Measurements from ENCODE around the gene DOC2A.

DNA sequence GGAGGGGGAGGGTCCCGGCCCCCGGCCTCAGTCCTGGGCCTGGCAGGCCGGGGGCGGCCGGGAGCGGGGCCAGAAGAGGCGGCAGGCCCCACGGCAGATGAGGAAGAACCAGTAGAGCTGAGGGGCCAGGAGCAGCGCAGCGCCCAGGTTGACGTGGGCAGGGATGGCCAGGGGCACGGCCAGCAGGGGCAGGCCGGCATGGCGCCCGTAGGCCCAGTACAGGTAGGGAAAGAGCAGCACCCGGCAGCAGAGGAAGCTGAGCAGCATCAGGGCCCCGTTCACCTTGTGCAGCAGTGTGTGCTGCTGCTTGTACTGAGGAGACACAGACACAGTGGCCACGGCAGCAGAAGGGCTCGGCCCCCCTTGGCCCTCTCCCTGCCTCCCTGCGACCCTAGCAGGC, 14.3 kb upstream of the DOC2A start:
- TF ChIP-seq, protein P1, sequence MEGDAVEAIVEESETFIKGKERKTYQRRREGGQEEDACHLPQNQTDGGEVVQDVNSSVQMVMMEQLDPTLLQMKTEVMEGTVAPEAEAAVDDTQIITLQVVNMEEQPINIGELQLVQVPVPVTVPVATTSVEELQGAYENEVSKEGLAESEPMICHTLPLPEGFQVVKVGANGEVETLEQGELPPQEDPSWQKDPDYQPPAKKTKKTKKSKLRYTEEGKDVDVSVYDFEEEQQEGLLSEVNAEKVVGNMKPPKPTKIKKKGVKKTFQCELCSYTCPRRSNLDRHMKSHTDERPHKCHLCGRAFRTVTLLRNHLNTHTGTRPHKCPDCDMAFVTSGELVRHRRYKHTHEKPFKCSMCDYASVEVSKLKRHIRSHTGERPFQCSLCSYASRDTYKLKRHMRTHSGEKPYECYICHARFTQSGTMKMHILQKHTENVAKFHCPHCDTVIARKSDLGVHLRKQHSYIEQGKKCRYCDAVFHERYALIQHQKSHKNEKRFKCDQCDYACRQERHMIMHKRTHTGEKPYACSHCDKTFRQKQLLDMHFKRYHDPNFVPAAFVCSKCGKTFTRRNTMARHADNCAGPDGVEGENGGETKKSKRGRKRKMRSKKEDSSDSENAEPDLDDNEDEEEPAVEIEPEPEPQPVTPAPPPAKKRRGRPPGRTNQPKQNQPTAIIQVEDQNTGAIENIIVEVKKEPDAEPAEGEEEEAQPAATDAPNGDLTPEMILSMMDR (IDR thresholded peaks at IDR 0.05) = no peak
- TF ChIP-seq POLR2A (IDR thresholded peaks at IDR 0.05) = no peak

Data from adrenal gland (tissue), 5 donors.